GM18858 (cell line): Measurements from ENCODE around the gene LRRC27.

Source experiments
- ATAC-seq: cut with Tn5 transposase; IDR thresholded peaks from one replicate; pipeline ENCODE4 v1.9.1; 2021; ENCODE audit not compliant: unreplicated experiment

The LRRC27 gene

DNA sequence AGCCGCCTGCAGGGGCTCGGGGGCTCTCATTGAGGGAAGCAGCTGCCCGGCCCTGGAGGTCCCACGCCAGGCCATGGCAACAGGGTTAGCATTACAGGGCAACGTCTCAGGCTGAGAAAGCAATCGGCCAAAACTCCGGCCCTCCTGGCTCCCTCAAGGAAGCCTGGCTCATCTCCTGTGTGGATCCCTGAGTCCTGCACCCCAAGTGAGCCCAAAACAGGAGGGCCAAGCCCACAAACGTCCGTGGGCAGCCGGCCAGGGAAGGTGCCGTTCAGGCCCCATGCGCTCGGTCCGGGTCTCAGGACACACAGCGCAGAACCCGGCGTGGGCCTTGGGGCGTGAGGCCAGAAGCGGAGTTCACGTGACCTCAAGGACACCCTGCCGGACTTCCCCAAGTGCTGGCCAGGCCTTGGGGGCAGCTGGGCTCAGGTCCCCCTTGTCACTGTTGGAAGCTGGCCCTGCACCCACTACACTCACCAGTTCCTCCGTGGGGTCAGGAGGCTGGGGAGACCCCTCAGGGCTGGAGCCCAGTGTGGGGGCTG, 57.0 kb downstream of the LRRC27 start:
- ATAC-seq, result no peak

DNA sequence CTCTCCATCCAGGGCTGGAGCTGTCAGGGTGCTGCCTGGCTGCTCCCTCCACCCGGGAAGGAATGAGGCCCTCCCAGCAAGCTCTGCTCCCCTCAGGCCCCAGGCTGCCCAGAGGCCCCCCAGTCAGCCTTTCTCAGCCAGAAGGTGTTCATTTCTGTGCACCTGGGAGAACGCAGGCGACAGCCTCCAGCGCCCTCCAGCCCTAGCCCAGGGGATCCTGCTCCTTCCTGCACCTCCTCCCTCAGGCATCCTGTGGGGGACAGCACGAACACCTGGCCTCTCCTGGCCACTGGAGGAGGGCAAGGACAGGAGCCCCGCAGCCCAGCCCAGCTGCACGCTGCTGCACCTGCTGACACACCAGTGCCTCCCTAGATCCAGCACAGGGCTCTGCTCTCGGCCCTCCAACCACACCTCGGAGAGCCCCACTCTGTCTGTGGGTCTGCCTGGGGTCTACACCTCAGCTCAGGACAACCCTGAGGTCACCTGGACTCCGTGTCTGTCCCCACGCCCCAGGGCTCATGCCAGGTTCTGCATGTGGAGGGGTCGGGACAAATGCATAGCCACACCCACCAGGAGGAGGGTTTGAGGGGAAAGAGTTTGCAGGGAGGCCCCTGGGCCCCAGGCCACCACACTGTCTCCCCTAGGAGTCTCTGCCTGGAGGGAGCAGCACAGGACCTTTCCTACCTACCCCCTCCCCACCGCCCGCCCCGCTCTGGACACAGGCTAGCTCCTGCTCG, 57.6 kb downstream of the LRRC27 start:
- ATAC-seq, result no peak

DNA sequence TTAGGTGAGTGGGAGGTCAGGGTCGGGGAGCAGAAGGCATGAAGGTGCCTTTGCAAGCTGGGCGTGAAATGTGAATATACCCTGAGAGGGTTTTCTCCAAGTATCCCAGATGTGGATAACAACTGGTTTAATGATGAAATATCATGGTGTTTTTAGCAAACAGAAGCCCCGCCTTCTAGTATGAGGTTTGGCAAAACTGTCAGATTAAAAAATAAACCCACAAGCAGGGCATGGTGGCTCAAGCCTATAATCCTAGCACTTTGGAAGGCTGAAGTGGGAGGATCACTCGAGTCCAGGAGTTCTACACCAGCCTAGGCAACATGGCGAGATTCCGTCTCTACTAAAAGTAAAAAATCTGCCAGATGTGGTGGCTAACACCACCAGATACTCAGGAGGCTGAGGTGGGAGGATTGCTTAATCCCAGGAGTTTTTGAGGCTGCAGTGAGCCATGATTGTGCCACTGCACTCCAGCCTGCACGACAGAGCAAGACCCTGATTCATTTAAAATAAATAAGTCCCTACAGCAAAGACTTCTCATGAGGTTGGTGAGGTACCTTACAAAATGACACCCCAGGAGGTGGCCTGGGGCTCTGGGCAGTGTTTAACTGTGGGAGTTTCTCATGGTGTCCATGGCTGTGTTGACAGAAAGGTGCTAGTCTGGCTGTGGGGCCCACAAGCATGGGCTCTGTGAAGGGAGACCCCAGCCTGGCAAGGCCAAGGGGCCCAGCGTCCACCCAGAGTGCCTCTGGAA, 58.4 kb downstream of the LRRC27 start:
- no peak for ATAC-seq

DNA sequence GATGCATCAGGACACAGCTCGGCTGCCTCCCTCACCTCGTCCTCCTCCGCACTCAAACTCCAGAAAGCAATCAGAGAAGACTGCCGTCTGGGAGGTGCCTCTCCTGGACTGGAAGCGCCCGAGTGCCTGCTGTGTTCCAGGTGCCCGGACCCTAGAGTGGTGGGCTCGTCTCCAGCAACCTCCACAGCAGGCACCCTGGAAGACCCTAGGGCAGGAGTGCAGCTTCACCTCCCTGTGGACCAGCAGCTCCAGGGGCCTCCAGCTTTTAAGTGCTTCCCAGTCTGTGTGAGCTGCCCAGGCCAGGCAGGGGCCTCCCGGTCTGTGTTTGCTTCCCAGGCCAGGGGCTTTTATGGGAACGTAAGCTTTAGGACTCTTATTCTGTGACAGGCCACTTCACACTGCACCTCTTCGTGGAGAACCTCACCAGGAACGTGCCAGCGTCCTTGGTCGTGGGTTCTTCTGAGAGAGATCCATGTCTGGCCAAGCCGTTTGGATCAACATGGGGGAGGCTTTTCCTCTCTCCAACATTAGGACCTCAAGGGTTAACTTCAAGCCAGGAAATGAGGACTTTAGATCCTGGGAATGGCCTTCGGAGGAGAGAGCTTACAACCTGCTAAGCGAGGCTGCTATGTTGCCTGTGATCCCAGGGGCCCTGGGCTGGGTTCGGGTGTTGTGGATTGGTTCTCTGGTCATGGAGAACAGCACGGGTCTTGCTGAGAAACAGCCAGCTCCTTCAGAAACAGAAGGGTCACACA, 59.1 kb downstream of the LRRC27 start:
- ATAC-seq, result no peak

DNA sequence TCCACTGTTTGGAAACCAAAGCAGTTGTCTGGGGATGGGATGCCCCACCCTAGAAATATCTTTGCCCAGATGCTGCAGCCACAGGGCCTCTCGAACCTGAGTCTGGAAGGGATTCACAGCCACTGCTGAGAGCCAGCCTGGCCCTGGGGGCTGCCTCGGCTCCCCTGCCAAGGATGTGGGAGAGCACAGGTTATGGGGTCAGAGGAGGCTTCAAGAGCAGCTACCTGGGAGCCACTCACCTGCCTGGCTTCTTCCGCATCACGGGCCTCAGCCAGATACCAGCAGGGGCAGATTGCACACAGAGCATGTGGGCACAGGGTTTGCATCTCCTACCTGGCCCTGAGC, 59.7 kb downstream of the LRRC27 start:
- no peak for ATAC-seq

DNA sequence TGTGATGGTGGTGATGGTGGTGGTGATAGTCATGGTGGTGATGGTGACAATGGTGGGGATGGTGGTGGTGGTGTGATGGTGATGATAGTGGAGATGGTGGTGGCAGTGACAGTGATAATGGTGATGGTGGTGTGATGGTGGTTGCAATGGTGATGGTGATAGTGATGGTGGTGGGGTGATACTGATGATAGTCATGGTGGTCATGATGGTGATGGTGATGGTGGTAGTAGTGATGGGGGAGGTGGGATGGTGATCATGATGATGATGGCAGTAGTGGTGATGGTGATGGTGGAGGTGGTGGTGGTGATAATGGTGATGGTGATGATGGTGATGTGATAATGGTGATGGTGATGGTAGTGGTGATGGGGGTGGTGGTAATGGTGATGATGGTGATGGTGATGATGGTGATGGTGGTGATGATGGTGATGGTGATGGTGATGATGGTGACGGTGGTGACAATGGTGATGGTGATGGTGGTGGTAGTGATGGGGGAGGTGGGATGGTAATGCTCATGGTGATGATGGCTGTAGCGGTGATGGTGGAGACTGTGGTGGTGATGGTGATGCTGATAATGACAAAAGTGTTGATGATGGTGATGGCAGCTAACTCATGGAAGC, 60.3 kb downstream of the LRRC27 start:
- ATAC-seq, result no peak

DNA sequence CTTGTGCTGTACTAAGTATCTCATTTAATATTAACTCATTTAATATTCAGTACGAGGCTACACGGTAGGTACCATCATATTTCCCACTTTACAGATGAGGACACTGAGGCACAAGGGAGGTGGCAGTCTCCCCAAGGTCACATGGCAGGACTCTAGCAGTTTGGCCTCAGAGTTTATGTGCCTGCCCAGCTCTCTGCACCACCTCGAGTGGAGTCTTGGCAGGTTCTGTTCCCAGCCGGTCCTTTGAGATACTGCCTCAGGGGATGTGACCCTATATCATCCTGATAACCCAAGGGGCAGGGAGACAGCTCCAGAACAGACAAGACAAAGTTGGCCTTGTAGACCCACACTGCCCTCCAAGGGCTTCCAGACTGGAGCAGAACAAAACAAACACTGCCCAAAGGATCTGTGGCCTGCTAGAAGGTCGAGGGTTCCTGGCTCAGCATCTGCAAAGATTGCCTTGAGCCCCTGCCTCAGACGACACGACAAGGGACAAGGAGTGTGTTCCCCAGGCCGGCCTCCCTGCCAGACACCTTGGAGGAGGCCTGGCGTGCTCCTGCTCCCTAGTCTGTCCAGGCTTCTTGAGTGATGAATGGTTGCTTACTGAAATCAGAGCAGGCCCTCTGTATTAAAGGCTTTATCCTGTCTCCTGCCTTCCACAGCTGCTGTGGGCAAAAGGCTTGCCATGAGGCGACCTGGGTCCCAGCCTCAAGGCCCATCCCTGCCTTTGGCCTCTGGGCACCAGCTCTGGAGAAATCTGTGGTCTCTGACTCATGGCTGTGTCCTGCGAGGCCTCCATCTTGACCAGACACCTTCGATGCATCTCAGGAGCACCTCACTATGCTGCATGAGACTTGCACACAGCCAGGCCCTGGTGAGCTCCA, 61.1 kb downstream of the LRRC27 start:
- no peak for ATAC-seq

DNA sequence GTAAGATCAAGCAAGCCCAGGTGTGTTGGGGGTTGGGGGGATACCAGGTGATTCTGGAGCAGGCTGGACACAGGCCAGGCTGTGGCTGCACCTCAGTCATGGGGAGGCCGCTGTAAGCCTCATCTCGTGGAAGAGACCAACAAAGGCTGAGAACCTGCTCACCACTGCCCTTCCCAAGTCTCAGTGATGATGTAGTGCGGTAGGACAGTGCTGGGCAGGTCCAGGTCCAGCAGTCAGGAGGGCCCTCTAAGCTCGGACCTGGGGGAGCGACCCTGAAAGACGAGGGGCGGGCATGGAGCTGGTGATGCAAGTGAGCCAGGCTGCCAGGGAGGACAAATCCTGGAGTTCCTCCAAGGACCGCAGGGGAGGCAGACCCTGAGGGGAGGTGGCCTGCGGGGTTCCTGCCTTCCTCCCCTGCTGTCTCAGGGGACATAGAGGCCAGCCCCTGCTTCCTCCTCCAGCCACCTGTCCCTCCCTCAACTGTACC, 61.7 kb downstream of the LRRC27 start:
- no peak for ATAC-seq

DNA sequence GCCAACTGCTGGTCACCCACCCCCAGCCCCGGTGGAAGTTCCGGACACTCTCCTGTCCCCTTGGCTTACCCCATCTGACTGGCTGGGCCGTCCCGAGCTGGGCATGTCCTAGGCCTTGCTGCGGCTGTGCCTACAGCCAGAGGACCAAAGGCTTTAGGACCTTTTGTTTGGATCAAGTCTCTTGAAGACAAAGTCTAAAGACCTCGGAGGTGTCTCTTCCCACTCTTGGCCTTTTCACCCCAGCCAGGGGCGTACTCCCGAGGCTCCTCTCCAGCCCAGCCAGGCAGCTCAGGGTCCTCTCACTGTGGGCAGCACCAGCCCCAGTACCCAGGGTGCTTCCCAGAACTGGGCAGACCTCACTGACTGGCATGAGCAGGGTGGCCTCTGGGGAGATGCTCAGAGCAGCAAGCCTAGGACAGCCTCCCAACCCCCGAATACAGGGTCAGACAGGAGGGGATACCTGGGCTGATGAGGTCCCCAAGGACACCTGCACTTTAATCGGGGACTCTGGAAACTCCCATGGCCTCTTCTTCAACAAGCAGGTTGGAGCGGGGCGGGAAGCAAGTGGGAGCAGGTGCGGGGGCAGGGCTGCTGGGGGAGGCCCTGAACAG, 62.3 kb downstream of the LRRC27 start:
- no peak for ATAC-seq

DNA sequence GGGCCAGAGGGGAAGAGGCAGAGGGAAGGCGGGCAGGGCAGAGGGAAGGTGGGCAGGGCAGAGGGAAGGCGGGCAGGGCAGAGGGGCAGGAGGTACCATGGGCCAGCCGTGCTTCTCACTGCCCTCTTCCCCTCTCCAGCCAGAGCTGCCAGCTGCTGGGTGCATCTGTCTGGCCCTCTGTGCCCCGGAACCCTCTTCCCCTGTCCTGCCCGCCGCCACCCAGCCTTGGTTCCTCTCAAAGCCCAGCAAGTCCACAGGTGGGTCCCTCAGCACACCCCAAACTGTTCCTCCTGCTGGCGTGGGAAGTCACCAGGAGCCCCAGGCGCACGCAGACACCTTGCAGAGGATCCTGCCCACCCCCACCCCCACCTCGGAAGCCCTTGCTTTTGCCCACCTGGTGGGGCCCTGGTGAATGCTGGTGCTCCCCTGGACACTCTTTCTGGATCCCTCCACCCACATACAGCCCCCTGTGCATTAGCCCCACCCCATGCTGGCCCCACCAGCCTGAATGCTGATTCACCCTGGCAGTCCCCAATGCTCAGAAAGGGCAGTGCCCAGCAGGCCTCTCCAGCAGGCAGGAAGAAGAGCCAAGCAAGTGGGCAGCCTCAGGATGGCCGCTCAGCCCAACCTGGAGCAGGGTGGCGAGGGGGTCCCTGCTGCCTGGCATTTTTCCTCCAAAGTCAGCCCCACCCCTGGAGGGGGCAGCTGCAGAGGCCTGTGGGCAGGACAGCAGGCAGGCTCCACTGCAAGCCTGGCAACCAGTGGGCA, 63.1 kb downstream of the LRRC27 start:
- ATAC-seq, result no peak

DNA sequence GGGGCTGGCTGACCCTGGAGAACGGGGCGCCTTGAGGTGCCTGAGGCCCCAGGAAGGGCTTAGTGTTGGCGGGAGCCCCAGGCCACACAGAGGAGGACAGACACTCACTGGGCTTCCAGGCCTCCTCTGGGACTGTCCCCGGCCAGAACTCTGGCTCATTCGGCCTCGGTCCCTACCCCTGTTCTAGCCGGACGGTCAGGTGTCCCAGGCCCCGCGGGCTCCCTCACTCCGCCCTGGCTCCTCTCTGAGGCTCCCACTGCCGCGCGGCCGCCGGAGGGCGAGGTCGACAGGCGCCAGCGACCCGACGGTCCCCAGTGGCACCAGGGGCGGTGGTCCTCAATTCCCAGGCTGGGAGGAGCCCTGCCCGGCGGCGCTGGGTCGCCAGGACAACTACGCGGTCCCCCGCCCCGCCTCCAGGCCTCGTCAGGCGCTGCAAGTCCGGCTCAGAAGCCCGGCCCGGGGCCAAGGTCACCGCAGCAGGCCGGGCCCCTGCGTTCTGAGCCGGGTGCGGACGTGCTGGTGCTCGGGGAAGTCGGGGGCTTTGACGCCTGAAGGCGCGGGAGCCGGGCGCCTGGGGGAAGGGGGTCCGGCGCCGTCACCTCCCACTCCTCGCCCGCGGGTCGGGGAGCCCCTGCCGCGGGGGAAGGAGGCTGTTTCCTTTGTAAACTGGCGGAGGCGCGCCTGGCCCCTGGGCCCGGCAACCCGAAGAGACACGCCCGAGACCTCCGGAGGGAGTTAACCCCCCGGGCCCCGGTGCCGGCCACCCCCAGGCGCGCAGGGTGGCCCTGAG, 63.9 kb downstream of the LRRC27 start:
- ATAC-seq, result no peak

DNA sequence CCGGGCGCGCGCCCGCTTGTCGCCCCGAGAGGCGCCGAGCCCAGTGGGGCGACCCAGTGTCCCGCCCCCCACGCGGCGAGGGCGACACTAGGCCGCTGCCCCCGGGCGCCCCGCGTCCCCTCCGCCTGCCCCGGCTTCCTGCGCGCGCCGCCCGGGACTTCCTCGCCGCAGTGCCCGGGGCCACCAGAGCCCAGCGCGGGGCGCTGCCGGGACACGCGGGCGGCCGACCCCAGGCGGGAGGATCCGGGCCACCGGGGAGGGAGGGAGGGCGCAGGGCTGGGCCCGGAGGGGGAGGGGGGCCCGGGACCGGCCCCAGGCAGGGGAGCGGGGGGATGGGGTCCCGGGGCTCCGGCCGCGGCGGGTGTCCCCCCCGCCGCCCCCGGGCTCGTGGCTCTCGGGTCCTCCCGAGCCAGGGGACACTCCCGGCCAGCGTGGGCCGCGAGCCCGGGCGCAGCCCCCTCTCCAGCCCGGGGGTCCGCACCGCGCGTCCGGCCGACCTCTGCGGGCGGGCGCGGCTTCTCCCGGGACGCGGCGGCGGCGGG, 64.6 kb downstream of the LRRC27 start:
- ATAC-seq, result no peak

DNA sequence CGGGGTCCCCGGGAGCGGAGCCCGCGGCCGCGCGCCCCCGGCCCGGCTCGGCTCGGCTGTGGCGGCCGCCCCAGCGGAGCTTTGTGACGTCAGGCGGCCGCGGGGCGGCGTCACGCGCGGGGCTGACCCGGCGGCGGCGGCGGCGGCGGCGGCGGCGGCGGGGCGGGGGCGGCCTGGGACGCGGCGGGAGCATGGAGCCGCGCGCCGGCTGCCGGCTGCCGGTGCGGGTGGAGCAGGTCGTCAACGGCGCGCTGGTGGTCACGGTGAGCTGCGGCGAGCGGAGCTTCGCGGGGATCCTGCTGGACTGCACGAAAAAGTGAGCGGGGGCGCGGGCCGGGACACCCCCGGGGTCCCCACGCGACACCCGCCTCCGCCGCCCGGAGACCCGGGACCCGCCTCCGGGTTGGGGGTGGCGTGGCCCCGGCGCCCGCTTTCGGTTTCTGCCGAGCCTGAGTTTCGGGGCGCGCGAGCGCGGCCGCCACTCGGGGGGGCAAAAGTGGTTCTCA, 65.1 kb downstream of the LRRC27 start, which contains the start of gene PWWP2B:
TSS of gene PWWP2B (plus strand) at position 165 of the 506 bp plus-strand sequence. CDS start at position 192, 27 bp downstream.
- no peak for ATAC-seq

DNA sequence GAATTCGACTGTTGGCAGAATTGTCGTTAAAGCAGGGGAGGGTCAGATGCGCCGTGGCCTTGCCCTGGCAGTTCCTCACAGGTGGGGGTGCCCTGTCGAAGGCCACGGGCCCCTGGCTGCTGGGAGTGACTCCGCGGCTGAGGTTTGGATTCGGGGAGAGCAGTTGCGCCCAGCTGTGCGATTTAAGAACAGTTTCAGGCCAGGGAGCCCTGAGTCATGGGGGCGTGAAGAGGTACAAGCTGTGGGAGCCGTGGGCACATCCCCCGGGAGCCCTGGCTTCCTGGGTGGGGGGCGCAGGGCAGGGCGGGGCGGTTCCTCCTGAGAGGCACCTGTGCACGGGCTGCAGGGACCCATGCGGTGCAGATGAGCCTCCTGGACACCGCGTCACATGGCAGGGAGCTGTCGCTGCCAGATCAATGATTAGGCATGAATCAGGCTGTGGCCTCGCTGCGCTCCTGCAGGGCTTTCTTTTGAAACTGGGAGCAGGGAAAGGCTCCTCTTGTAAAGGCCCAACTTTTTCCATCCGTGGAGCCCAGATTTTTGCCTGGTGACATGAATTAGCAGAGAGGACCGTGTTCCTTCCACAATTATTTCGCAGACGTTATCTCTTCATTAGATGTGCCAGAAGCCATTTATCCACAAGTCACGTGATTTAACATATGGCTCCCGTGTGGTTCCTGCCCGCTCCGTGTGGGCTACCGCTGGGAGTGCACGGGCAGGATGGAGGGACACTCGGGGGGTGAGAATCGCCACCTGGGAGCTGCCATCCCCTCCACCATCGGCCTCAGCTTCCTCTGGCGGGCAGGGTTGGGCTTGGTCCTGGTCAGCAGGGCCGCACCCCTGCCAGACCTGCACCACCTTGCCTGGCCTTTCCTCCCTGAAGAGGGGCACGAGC, 65.9 kb downstream of the LRRC27 start:
- ATAC-seq, result no peak

DNA sequence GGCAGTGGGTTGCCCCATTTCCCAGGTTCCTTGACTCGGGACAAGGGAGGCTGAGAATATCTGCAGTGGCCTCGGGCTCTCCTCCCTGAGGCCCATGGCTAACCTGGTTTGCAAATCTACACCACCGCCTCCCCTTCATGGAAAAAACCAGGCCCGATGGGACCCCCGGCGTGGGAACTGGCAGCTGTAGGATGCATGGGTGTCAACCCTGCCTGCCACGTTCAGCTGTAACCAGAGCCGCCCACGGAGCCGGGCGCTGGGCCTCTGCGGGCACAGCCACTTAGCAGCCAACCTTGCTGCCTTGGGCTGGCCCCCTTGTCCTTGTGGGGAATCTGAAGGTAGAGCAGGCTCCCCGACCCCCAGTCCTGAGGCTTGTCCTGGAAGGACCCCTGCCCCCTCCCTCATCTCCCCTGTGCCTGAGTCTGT, 66.6 kb downstream of the LRRC27 start:
- ATAC-seq, result no peak
